WI38 (cell line): Measurements from ENCODE around the gene FUOM.

Experiments
- H3K4me3 ChIP-seq: 2 replicates; pipeline ENCODE4 v1.5.1; 2011; ENCODE audit warnings: low read depth, mild to moderate bottlenecking, control low read depth, low read length
- CTCF ChIP-seq: IDR thresholded peaks from 2 replicates; pipeline ENCODE4 v1.5.1; 2012; ENCODE audit warnings: low read depth, mild to moderate bottlenecking, control low read depth, low read length

The FUOM gene

GRCh38 chr10:133315847-133316246 lies 42.0 kb downstream of the FUOM start:
- TF ChIP-seq CTCF, result no peak
- no peak overlapping the region for H3K4me3 ChIP-seq

- H3K4me3 ChIP-seq, result no peak overlapping the region
- no peak for TF ChIP-seq CTCF
Measured at GRCh38 chr10:133314911-133315310, 42.9 kb downstream of the FUOM start.

- no peak for TF ChIP-seq CTCF
- no peak overlapping the region for H3K4me3 ChIP-seq
Measured at GRCh38 chr10:133313192-133313591, 44.6 kb downstream of the FUOM start.

GRCh38 chr10:133312769-133313145 lies 45.1 kb downstream of the FUOM start:
- no peak for TF ChIP-seq CTCF
- H3K4me3 ChIP-seq, result no peak overlapping the region

GRCh38 chr10:133312016-133312768 lies 45.6 kb downstream of the FUOM start:
- no peak overlapping the region for H3K4me3 ChIP-seq
- TF ChIP-seq CTCF, result no peak

GRCh38 chr10:133311570-133311969 lies 46.2 kb downstream of the FUOM start:
- no peak overlapping the region for H3K4me3 ChIP-seq
- no peak for TF ChIP-seq CTCF

- H3K4me3 ChIP-seq, result no peak overlapping the region
- no peak for TF ChIP-seq CTCF
Measured at GRCh38 chr10:133310789-133311188, 47.0 kb downstream of the FUOM start.
